NT2/D1 (cell line): ENCODE data around the gene TMEM117.

Source experiments
- SUZ12 ChIP-seq: IDR thresholded peaks from 2 replicates; pipeline ENCODE4 v1.6.1; 2011; ENCODE audit not compliant: insufficient read length, insufficient read depth; ENCODE audit errors: extremely low read depth
- YY1 ChIP-seq: IDR thresholded peaks from 2 replicates; pipeline ENCODE4 v1.6.1; 2011; ENCODE audit not compliant: insufficient read length, insufficient read depth
- ZNF274 ChIP-seq: IDR thresholded peaks from 2 replicates; pipeline ENCODE4 v1.6.1; 2011; ENCODE audit warnings: mild to moderate bottlenecking, low read depth, low read length

DNA sequence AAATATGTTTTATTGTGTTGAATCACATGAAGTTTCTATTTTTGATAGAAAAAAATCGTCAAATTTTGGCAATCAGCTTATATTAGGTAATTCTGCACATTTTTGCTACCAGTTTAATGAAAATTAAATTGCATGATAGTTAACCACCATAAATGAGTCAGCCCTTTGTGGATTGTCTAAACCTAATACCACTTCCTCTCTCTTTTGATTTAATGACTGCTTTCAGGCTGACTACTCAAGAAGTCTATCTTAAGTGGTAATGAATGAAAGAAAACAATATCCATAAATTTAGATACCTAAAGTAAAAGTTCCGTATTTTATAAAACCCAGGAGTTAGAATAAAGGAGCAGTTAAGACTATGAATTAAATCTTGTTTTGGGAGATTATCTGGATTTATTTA is 450.5 kb downstream of the TMEM117 start:
- TF ChIP-seq ZNF274 (no peak), SUZ12 (no peak), YY1 (no peak)
